Measurements from ENCODE around the gene PRPSAP1.

The PRPSAP1 gene

DNA sequence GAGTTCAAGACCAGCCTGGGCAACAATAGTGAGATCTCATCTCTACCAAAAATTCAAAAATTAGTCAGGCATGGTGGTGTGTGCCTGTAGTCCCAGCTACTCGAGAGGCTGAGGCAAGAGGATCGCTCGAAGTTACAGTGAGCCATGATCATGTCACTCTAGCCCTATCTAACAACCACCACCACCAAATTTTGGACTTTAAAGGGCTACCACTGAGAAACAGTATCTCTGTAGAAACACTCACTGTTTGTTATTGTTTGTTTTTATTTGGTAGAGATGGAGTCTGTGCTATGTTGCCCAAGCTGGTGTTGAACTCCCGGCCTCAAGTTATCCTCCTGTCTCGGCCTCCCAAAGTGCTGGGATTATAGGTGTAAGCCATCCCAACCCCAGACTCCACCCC lies 89.8 kb downstream of the PRPSAP1 start:
- DNase-seq = no peak

GRCh38 chr17:76262732-76263344 lies 90.9 kb downstream of the PRPSAP1 start:
- DNase-seq = peak in 1 of 2 donors; percentile 88

GRCh38 chr17:76261421-76262215 lies 92.1 kb downstream of the PRPSAP1 start:
- DNase-seq = peak in 1 of 2 donors; percentile 78

DNA sequence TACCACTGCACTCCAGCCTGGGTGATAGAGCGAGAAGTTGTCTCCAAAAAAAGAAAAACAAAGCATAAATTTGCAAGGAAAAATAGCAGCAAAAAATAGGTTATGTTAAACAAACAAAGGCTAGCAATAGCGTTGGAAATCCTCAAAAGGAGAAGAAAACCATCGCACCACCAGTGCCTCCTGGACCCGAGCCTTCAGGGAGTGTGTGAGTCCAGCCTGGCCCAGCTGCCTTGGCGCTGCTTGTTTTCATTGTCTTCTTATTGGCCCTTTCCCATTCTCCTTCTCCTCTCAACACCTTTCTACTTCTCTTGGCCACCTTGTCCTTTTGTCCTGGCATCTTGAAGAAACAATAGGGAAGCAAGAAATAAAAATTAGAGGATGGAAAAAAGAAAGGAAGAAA lies 93.0 kb downstream of the PRPSAP1 start:
- DNase-seq = no peak

GRCh38 chr17:76260220-76260619 lies 93.5 kb downstream of the PRPSAP1 start:
- no peak for DNase-seq
